ENCODE data around the gene LRRC15.

DNA sequence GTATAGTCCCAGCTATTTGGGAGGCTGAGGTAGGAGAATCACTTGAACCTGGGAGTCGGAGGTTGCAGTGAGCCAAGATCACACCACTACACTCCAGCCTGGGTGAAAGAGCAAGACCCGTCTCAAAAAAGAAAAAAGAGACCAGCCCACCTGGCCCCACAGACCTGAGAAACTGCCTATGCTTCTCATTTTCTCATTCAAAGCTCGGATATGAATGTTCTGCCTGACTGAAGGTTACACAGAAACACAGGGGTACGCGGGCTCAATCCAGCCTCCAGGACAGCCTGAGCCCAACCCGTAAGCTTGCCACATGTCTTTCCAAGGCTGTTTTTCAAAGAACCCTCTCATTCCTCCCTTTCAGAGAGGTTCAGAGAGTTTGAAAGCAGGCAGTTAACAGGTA is 9.7 kb upstream of the LRRC15 start:
- no peak for TF ChIP-seq CTCF (IDR thresholded peaks at IDR 0.05; ENCODE audit: low read depth, low read length)
- TF ChIP-seq POLR2A (IDR thresholded peaks at IDR 0.05; ENCODE audit: extremely low read depth, insufficient read length), result no peak
- TF ChIP-seq, protein P1, sequence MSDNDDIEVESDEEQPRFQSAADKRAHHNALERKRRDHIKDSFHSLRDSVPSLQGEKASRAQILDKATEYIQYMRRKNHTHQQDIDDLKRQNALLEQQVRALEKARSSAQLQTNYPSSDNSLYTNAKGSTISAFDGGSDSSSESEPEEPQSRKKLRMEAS (IDR thresholded peaks at IDR 0.05; ENCODE audit: low read depth, low read length), result no peak
- no peak for TF ChIP-seq MYC (IDR thresholded peaks at IDR 0.05; ENCODE audit: low read depth, low read length)

All from NB4 (cell line).